ENCODE results near the gene ELFN1. TPM values are rescaled to one million over a fixed set of nuclear protein-coding genes. Genes with fewer than 3 reads are reported as not detected.

Gene ELFN1
- total and polyA plus RNA-seq, 7 experiments from 2014 or later: 0.19 TPM; not detected in 6

DNA sequence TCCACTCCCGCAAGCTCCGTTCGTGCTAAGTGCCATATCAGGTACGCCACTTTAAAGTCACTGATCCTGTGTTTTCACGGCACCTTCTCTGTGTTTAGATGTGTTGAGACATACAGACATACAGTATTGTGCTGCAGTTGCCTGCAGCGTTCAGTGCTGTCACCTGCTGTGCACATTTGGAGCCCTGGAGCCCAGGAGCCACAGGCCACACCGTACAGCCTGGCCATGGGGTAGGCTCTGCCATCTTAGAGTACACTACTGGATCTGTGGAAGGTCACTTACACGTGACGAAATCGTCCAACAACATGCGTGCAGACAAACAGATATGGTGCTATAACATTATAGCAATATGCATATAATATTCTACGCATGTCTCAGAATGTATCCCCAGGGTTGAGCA is 111.3 kb downstream of the ELFN1 start:
- Mint-ChIP-seq H3K27ac (no peak overlapping the region), H3K36me3 (peaks cover 0 to 11% (median 8%) of the 10 kb centered on the region in 5 donors), H3K4me1 (peaks cover 0 to 7% (median 0%) of the 10 kb centered on the region in 7 donors), H3K27me3 (peaks cover 4 to 14% (median 11%) of the 10 kb centered on the region in 5 donors), H3K4me3 (no peak overlapping the region), H3K9me3 (peaks cover 0 to 33% (median 18%) of the 10 kb centered on the region in 11 donors)
- Histone ChIP-seq H3K36me3 (ENCODE audit: control insufficient read depth in 2 of 3, insufficient read depth in 3 of 3, low read length in 3 of 3) (no peaks in the 10 kb centered on the region), H3K27ac (ENCODE audit: low read depth, low read length) (no peak overlapping the region), H3K27me3 (ENCODE audit: control insufficient read depth in 2 of 2, insufficient read depth in 2 of 2, low read length in 2 of 2) (no peaks in the 10 kb centered on the region), H3K9me3 (ENCODE audit: control insufficient read depth in 2 of 3, low read length in 3 of 3) (peaks cover 0 to 7% (median 0%) of the 10 kb centered on the region in 3 experiments), H3K4me3 (ENCODE audit: low read length) (no peak overlapping the region), H3K4me1 (ENCODE audit: control insufficient read depth in 2 of 2, insufficient read depth in 2 of 2, low read length in 2 of 2) (no peaks in the 10 kb centered on the region)
- no peak for ATAC-seq
- POLR2A ChIA-PET: no interaction called here
- intact Hi-C loops (cut with micrococcal nuclease): no loop called here
- DNase-seq: no peak
- CTCF ChIA-PET: no interaction called here

DNA sequence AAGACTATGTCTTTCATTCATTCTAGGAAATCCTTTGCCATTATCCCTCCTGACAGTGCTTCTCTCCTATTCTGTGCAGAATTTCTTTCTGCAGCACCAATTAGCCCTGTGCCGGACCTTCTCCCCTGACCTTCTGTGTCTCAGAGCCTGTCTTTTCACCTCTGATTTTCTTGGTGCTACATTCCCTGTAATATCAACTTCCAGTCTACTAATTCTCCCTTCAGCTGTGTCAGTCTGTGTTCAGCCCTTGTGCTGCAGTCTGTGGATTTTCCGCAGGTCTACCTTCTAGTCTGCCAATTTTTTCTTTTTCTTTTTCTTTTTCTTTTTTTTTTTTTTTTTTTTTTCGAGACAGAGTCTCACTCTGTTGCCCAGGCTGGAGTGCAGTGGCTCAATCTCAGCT is 115.8 kb downstream of the ELFN1 start:
- Mint-ChIP-seq H3K9me3 (peaks cover 0 to 19% (median 8%) of the 10 kb centered on the region in 11 donors), H3K4me3 (peak overlapping the region in 1 of 10 donors; percentile 45), H3K4me1 (peaks cover 0 to 7% (median 0%) of the 10 kb centered on the region in 7 donors), H3K27me3 (peaks cover 4 to 20% (median 10%) of the 10 kb centered on the region in 5 donors), H3K36me3 (peaks cover 0 to 8% (median 4%) of the 10 kb centered on the region in 5 donors), H3K27ac (no peak overlapping the region)
- H3K27me3 ChIP-seq (ENCODE audit: control insufficient read depth in 2 of 2, insufficient read depth in 2 of 2, low read length in 2 of 2): peaks cover 0 to 3% of the 10 kb centered on the region in 2 donors
- DNase-seq (no peak), ATAC-seq (no peak)
- H3K27ac ChIP-seq (ENCODE audit: low read depth, low read length): no peak overlapping the region
- intact Hi-C loops (cut with micrococcal nuclease): no loop called here
- ChIA-PET POLR2A (no interaction called here), CTCF (interaction anchor here (0.6 kb wide), 1 partner anchor 465 kb away, joined by 5 read pairs; no protein-coding TSS in a partner anchor)
- H3K4me1 ChIP-seq (ENCODE audit: control insufficient read depth in 2 of 2, insufficient read depth in 2 of 2, low read length in 2 of 2): no peaks in the 10 kb centered on the region
- peaks cover 0 to 7% (median 0%) of the 10 kb centered on the region in 3 experiments for H3K9me3 ChIP-seq (ENCODE audit: control insufficient read depth in 2 of 3, low read length in 3 of 3)
- H3K4me3 ChIP-seq (ENCODE audit: low read length): no peak overlapping the region
- H3K36me3 ChIP-seq (ENCODE audit: control insufficient read depth in 2 of 3, insufficient read depth in 3 of 3, low read length in 3 of 3): no peaks in the 10 kb centered on the region

GRCh38 chr7:1787241-1787640 is 117.2 kb downstream of the ELFN1 start:
- Mint-ChIP-seq H3K36me3 (peaks cover under 1 to 8% (median 4%) of the 10 kb centered on the region in 5 donors), H3K27ac (no peak overlapping the region), H3K9me3 (peaks cover 0 to 19% (median 9%) of the 10 kb centered on the region in 11 donors), H3K4me3 (no peak overlapping the region), H3K4me1 (peaks cover 0 to 7% (median 0%) of the 10 kb centered on the region in 7 donors), H3K27me3 (peaks cover 4 to 20% (median 10%) of the 10 kb centered on the region in 5 donors)
- Histone ChIP-seq H3K27me3 (ENCODE audit: control insufficient read depth in 2 of 2, insufficient read depth in 2 of 2, low read length in 2 of 2) (peaks cover 0 to 3% of the 10 kb centered on the region in 2 donors), H3K36me3 (ENCODE audit: control insufficient read depth in 2 of 3, insufficient read depth in 3 of 3, low read length in 3 of 3) (no peaks in the 10 kb centered on the region), H3K4me1 (ENCODE audit: control insufficient read depth in 2 of 2, insufficient read depth in 2 of 2, low read length in 2 of 2) (no peaks in the 10 kb centered on the region), H3K9me3 (ENCODE audit: control insufficient read depth in 2 of 3, low read length in 3 of 3) (peaks cover 0 to 7% (median 0%) of the 10 kb centered on the region in 3 experiments), H3K4me3 (ENCODE audit: low read length) (no peak overlapping the region), H3K27ac (ENCODE audit: low read depth, low read length) (no peak overlapping the region)
- no peak for DNase-seq
- ChIA-PET POLR2A (no interaction called here), CTCF (interaction anchor here (0.7 kb wide), 1 partner anchor 91 kb away, joined by 3 read pairs; no protein-coding TSS in a partner anchor)
- intact Hi-C loops (cut with micrococcal nuclease): no loop called here
- ATAC-seq: no peak

DNA sequence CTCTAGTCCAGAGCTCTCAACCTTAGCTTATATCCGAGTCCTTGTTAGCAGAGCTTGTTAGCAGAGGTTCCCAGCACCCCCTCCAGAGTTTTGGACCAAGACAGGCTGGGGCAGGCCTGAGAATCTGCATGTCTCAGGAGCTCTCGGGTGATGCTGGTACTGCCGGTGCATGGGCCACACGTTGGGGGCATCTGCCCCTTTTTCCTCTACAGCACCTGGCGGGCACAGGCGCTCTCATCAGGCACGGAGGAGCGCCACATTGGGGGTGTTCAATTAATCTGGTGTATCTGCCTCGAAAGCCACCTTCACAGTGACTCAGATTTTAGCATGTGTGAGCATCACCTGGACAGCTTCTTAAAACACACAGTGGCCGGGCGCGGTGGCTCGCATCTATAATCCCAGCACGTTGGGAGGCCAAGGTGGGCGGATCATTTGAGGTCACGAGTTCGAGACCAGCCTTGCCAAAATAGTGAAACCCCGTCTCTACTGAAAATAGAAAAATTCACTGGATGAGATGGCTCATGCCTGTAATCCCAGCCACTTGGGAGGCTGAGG is 117.7 kb downstream of the ELFN1 start:
- Mint-ChIP-seq H3K9me3 (peaks cover 0 to 25% (median 11%) of the 10 kb centered on the region in 11 donors), H3K27me3 (peaks cover 4 to 22% (median 15%) of the 10 kb centered on the region in 5 donors), H3K4me3 (no peak overlapping the region), H3K4me1 (peaks cover 0 to 7% (median 0%) of the 10 kb centered on the region in 7 donors), H3K36me3 (peaks cover 3 to 8% (median 5%) of the 10 kb centered on the region in 5 donors), H3K27ac (no peak overlapping the region)
- H3K36me3 ChIP-seq (ENCODE audit: control insufficient read depth in 2 of 3, insufficient read depth in 3 of 3, low read length in 3 of 3): no peaks in the 10 kb centered on the region
- no peak overlapping the region for H3K27ac ChIP-seq (ENCODE audit: low read depth, low read length)
- H3K27me3 ChIP-seq (ENCODE audit: control insufficient read depth in 2 of 2, insufficient read depth in 2 of 2, low read length in 2 of 2): peaks cover 0 to 3% of the 10 kb centered on the region in 2 donors
- H3K9me3 ChIP-seq (ENCODE audit: control insufficient read depth in 2 of 3, low read length in 3 of 3): peaks cover 0 to 7% (median 0%) of the 10 kb centered on the region in 3 experiments
- no peak overlapping the region for H3K4me3 ChIP-seq (ENCODE audit: low read length)
- POLR2A ChIA-PET: no interaction called here
- DNase-seq: no peak
- no peak for ATAC-seq
- intact Hi-C loops (cut with micrococcal nuclease): no loop called here
- H3K4me1 ChIP-seq (ENCODE audit: control insufficient read depth in 2 of 2, insufficient read depth in 2 of 2, low read length in 2 of 2): no peaks in the 10 kb centered on the region
- CTCF ChIA-PET: interaction anchor here (0.7 kb wide), 1 partner anchor 92 kb away, joined by 3 read pairs; no protein-coding TSS in a partner anchor

- ATAC-seq (no peak), DNase-seq (no peak)
- peaks cover 0 to 4% (median 0%) of the 10 kb centered on the region in 3 experiments for H3K9me3 ChIP-seq (ENCODE audit: control insufficient read depth in 2 of 3, low read length in 3 of 3)
- POLR2A ChIA-PET: no interaction called here
- peaks cover 0 to 22% (median 5%) of the 10 kb centered on the region in 5 donors for H3K36me3 Mint-ChIP-seq
- no peak overlapping the region for H3K4me3 Mint-ChIP-seq
- H3K9me3 Mint-ChIP-seq: peaks cover 6 to 43% (median 18%) of the 10 kb centered on the region in 11 donors
- CTCF ChIA-PET: interaction anchor here (0.6 kb wide), 1 partner anchor 335 kb away, joined by 3 read pairs; no protein-coding TSS in a partner anchor
- no peaks in the 10 kb centered on the region for H3K4me1 ChIP-seq (ENCODE audit: control insufficient read depth in 2 of 2, insufficient read depth in 2 of 2, low read length in 2 of 2)
- no peaks in the 10 kb centered on the region for H3K4me1 Mint-ChIP-seq
- no peaks in the 10 kb centered on the region for H3K36me3 ChIP-seq (ENCODE audit: control insufficient read depth in 2 of 3, insufficient read depth in 3 of 3, low read length in 3 of 3)
- intact Hi-C loops (cut with micrococcal nuclease): no loop called here
- no peak overlapping the region for H3K27ac Mint-ChIP-seq
- peaks cover 0 to 29% (median 20%) of the 10 kb centered on the region in 5 donors for H3K27me3 Mint-ChIP-seq
- H3K27me3 ChIP-seq (ENCODE audit: control insufficient read depth in 2 of 2, insufficient read depth in 2 of 2, low read length in 2 of 2): no peaks in the 10 kb centered on the region
- H3K4me3 ChIP-seq (ENCODE audit: low read length): no peak overlapping the region
- H3K27ac ChIP-seq (ENCODE audit: low read depth, low read length): no peak overlapping the region
These were observed 124.9 kb downstream of the ELFN1 start for GRCh38 chr7:1794888-1795542.

Data from naive thymus-derived CD4-positive, alpha-beta T cell (primary cell).